HepG2 (cell line): ENCODE data around the gene ATP4A. TPM values are rescaled to one million over a fixed set of nuclear protein-coding genes. Genes with fewer than 3 reads are reported as not detected.

Experiments used
- MED1 ChIP-seq: sonication (generic); formaldehyde crosslinking; IDR thresholded peaks from 2 replicates; pipeline ENCODE4 v1.4.0; 2020; ENCODE audit warnings: missing genetic modification reagents
- NR2F2 ChIP-seq: IDR thresholded peaks from 2 replicates; pipeline ENCODE4 v1.6.1; 2012; ENCODE audit warnings: low read depth, inconsistent platforms, borderline replicate concordance
- RERE ChIP-seq: IDR thresholded peaks from 2 replicates; pipeline ENCODE4 v1.6.1; 2016; ENCODE audit warnings: low read depth, missing genetic modification reagents, missing compliant biosample characterization
- SYNCRIP ChIP-seq: fragments of 200-400 bp; formaldehyde crosslinking; IDR thresholded peaks from 2 replicates; pipeline ENCODE4 v1.6.1; 2018; ENCODE audit warnings: mild to moderate bottlenecking, low read depth, low read length; ENCODE audit not compliant: insufficient read depth
- XRCC5 ChIP-seq: fragments of 200-400 bp; formaldehyde crosslinking; optimal IDR thresholded peaks from 2 replicates; pipeline ENCODE3; 2017; ENCODE audit warnings: mild to moderate bottlenecking, low read length
- ZBTB4 ChIP-seq: sonication (generic); formaldehyde crosslinking; IDR thresholded peaks from 2 replicates; pipeline ENCODE4 v1.4.0; 2020; ENCODE audit warnings: missing genetic modification reagents, mild to moderate bottlenecking, borderline replicate concordance
- ZFP82 ChIP-seq: sonication (generic); formaldehyde crosslinking; IDR thresholded peaks from 2 replicates; pipeline ENCODE4 v1.5.1; 2020; ENCODE audit warnings: mild to moderate bottlenecking, missing genetic modification reagents, borderline replicate concordance
- ZNF343 ChIP-seq: sonication (generic); formaldehyde crosslinking; IDR thresholded peaks from 2 replicates; pipeline ENCODE4 v1.4.0; 2020; ENCODE audit warnings: mild to moderate bottlenecking, missing genetic modification reagents
- ZNF691 ChIP-seq: sonication (generic); formaldehyde crosslinking; IDR thresholded peaks from 2 replicates; pipeline ENCODE4 v1.4.0; 2020; ENCODE audit warnings: missing genetic modification reagents, low read depth, mild to moderate bottlenecking, borderline replicate concordance
- polyA plus RNA-seq, 8 experiments: library from polyadenylated mRNA; depleted of rRNA in 3 of 8; stranded (reverse) in 7 of 8; unstranded in 1 of 8; fragments of >200 nt; fragmentation: Illumina TruSeq in 4 of 8; extraction: Trizol in 4 of 8; gene quantifications; 2 replicates each; pipeline versions ENCODE4 v1.2.1 to v1.2.3, GENCODE V29; 2011 to 2016; ENCODE audit warnings: low read depth in 4 of 8, missing spikeins in 1 of 8, mixed read lengths in 1 of 8; ENCODE audit not compliant: insufficient read depth in 1 of 8
- total RNA-seq, 5 experiments: library from RNA; depleted of rRNA; stranded (reverse); fragments of >200 nt; fragmentation: Illumina TruSeq; extraction: Trizol; gene quantifications; 2 replicates each; pipeline ENCODE4 v1.2.3, GENCODE V29; 2016; ENCODE audit warnings: low read depth in 1 of 5
- TF ChIP-seq, protein P1 (sequence below): sonication (generic); formaldehyde crosslinking; IDR thresholded peaks from 2 replicates; pipeline ENCODE4 v1.4.0; 2020; ENCODE audit warnings: missing genetic modification reagents, borderline replicate concordance
- TF ChIP-seq, protein P2 (sequence below): sonication (generic); formaldehyde crosslinking; IDR thresholded peaks from 2 replicates; pipeline ENCODE4 v1.5.1; 2020; ENCODE audit warnings: missing genetic modification reagents, mild to moderate bottlenecking, borderline replicate concordance

ATP4A gene
- total and polyA plus RNA-seq, 2 of the 13 experiments (the other 11 are each of a cell fraction or from before 2014, with no cell fraction given): 0.08 to 0.11 TPM

- TF ChIP-seq, protein P1, sequence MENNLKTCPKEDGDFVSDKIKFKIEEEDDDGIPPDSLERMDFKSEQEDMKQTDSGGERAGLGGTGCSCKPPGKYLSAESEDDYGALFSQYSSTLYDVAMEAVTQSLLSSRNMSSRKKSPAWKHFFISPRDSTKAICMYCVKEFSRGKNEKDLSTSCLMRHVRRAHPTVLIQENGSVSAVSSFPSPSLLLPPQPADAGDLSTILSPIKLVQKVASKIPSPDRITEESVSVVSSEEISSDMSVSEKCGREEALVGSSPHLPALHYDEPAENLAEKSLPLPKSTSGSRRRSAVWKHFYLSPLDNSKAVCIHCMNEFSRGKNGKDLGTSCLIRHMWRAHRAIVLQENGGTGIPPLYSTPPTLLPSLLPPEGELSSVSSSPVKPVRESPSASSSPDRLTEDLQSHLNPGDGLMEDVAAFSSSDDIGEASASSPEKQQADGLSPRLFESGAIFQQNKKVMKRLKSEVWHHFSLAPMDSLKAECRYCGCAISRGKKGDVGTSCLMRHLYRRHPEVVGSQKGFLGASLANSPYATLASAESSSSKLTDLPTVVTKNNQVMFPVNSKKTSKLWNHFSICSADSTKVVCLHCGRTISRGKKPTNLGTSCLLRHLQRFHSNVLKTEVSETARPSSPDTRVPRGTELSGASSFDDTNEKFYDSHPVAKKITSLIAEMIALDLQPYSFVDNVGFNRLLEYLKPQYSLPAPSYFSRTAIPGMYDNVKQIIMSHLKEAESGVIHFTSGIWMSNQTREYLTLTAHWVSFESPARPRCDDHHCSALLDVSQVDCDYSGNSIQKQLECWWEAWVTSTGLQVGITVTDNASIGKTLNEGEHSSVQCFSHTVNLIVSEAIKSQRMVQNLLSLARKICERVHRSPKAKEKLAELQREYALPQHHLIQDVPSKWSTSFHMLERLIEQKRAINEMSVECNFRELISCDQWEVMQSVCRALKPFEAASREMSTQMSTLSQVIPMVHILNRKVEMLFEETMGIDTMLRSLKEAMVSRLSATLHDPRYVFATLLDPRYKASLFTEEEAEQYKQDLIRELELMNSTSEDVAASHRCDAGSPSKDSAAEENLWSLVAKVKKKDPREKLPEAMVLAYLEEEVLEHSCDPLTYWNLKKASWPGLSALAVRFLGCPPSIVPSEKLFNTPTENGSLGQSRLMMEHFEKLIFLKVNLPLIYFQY (CRISPR knock-in tag): 0 out of 2 replicates have a peak, but pooled peaks have one; percentile 48
- TF ChIP-seq, protein P2, sequence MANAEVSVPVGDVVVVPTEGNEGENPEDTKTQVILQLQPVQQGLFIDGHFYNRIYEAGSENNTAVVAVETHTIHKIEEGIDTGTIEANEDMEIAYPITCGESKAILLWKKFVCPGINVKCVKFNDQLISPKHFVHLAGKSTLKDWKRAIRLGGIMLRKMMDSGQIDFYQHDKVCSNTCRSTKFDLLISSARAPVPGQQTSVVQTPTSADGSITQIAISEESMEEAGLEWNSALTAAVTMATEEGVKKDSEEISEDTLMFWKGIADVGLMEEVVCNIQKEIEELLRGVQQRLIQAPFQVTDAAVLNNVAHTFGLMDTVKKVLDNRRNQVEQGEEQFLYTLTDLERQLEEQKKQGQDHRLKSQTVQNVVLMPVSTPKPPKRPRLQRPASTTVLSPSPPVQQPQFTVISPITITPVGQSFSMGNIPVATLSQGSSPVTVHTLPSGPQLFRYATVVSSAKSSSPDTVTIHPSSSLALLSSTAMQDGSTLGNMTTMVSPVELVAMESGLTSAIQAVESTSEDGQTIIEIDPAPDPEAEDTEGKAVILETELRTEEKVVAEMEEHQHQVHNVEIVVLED (CRISPR knock-in tag): 0 out of 2 replicates have a peak, but pooled peaks have one; percentile 13
- TF ChIP-seq SYNCRIP: no peak
- 0 out of 2 replicates have a peak, but pooled peaks have one; percentile 30 for TF ChIP-seq RERE (CRISPR knock-in tag)
- 0 out of 2 replicates have a peak, but pooled peaks have one; percentile 54 for TF ChIP-seq ZNF343 (CRISPR knock-in tag)
- TF ChIP-seq XRCC5: peak; percentile 87
- TF ChIP-seq ZBTB4 (CRISPR knock-in tag): 0 out of 2 replicates have a peak, but pooled peaks have one; percentile 24
- TF ChIP-seq ZFP82 (CRISPR knock-in tag): no peak
- TF ChIP-seq NR2F2: no peak; the same call in 1 of the 2 replicates
- no peak; the same call in 1 of the 2 replicates for TF ChIP-seq ZNF691 (CRISPR knock-in tag)
- TF ChIP-seq MED1 (CRISPR knock-in tag): peak; percentile 13; the same call in 1 of the 2 replicates
Observed at GRCh38 chr19:35509861-35510625, 53.4 kb downstream of the ATP4A start (continued).
